ENCODE results near the gene SLC23A3.
"Not testable (repeated sequence)": the region's sequence is repeated elsewhere in the genome, so short reads cannot be mapped to it uniquely, and the experiment has no call there.

Gene SLC23A3

DNA sequence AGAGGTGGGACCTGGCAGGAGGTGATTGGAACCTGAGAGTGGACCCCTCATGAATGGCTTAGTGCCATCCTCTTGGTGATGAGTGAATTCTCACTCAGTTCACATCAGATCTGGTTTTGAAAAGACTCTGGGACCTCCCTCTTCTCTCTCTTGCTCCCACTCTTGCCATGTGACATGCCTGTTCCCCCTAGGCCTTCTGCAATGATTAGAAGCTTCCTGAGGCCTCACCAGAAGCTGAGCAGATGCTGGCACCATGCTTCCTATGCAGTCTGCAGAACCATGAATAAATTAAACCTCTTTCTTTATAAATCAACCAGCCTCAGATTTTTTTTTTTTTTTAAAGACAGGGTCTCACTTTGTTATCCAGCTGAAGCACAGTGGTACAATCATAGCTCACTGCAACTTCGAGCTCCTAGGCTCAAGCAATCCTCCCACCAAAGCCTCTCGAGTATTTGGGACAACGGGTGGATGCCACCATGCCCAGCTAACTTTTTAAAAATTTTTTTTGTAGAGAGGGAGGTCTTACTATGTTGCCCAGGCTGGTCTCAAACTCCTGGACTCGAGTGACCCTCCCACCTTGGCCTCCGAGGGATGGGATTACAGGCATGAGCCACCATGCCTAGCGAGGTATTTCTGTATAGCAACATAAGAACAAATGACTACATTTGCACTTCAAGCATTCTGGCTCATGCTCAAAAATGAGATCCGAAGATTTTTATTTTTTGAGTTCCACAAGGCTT lies 34.8 kb upstream of the SLC23A3 start:
- FAIRE-seq = no peak

DNA sequence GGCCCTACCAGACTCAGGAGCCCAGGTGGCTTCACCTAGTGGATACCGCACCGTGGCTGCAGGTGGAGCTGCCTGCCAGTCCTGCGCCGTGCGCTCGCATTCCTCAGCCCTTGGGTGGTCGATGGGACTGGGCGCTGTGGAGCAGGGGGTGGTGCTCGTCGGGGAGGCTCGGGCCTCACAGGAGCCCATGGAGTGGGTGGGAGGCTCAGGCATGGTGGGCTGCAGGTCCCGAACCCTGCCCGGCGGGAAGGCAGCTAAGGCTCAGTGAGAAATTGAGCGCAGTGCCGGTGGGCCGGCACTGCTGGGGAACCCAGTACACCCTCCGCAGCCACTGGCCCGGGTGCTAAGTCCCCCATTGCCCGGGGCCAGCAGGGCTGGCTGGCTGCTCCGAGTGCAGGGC lies 31.5 kb upstream of the SLC23A3 start:
- FAIRE-seq = not testable (repeated sequence)

GRCh38 chr2:219200502-219201326 lies 30.9 kb upstream of the SLC23A3 start:
- FAIRE-seq = not testable (repeated sequence)

- no peak for FAIRE-seq
Observed at GRCh38 chr2:219199470-219200211, 29.8 kb upstream of the SLC23A3 start.

DNA sequence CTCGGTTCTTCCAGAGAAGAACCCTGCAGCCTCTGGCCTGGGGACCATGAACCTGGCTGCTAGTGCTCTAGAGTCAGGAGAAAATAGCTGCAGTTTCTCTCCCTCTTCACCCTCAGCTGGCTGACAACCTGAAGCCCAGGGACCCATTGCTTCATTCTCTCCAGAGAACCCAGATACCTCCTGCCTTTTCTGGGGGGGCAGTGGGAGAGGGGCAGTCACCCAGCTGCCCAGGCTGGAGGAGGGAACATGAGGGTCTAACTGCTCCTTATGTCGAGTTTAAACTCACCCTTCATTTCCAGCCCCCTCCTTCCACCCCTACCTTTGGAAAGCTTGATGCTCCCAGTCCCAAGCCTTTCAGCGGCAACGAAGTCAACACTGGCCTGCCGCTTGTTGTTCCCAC lies 29.1 kb upstream of the SLC23A3 start:
- FAIRE-seq = no peak

- FAIRE-seq = no peak
Observed at GRCh38 chr2:219197388-219197787, 27.6 kb upstream of the SLC23A3 start.

DNA sequence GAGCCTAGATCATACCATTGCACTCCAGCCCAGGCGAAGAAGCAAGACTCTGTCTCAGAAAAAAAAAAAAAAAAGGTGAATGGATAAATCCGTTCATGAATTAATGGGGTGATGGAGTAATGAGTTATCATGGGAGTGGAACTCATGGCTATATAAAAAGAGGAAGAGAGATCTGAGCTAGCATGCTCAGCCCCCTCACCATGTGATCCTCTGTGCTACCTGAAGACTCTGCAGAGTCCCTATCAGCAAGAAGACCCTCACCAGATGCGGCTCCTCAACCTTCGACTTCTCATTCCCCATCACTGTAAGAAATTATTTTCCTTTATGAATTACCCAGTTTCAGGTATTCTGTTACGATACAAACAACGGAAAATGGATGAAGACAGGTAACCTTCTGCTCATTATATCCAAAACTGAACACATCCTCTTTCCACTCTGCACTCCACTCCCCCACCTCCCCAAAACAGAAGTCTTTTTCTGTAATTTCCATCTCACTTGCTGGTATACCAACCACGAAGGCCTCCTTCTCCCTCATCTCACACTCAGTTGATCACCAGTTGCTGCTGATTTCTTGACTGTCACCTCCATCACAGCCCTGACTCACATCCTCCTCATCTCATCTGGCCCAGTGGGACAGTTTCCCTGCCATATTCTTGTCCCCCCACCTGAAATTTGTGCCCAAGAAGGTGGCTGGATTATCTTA lies 17.1 kb upstream of the SLC23A3 start:
- no peak for FAIRE-seq

DNA sequence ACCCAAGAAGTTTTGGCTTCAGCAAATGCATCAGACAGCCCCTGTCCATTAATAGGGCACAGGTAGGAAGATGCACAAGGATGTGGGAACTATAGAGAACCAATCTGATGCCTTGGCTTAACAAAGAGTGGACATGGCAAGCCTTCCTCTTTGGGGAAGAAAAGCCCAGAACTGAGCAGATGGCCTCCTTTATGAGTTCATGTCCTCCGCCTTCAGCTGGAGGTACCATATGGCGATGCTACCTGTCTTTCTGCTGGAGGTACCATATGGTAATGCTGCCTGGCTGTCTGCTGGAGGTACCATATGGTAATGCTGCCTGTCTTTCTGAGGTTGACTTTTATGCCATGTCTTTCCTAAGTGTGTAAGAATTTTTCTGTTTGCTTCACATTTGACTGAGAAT lies 14.3 kb upstream of the SLC23A3 start:
- FAIRE-seq = no peak

DNA sequence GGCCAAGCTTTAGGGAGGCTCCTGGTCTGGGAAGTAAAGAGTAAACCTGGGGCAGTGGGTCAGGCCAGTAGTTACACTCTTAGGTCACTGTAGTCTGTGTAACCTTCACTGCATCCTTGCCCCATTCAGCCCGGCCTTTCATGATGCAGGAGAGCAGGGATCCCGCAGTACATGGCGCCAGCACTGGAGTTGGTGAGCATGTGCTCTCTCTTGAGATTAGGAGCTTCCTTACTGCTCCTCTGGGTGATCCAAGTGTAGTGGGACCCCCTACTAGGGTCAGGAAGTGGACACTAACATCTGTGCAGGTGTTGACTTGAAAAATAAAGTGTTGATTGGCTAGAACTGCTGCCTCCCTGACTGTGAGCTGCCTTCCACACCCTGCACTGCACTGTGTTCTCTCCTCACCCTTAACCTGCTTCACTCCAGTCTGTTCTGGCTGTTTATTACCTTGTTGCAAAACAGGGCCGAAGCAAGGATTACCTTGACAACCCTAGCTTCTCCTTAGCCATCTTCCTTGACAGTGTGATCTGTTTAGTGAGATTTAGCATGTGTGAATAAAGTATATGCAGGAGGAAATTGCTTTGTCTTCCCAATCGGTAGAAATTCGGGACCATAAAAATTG lies 13.4 kb upstream of the SLC23A3 start:
- FAIRE-seq = no peak

DNA sequence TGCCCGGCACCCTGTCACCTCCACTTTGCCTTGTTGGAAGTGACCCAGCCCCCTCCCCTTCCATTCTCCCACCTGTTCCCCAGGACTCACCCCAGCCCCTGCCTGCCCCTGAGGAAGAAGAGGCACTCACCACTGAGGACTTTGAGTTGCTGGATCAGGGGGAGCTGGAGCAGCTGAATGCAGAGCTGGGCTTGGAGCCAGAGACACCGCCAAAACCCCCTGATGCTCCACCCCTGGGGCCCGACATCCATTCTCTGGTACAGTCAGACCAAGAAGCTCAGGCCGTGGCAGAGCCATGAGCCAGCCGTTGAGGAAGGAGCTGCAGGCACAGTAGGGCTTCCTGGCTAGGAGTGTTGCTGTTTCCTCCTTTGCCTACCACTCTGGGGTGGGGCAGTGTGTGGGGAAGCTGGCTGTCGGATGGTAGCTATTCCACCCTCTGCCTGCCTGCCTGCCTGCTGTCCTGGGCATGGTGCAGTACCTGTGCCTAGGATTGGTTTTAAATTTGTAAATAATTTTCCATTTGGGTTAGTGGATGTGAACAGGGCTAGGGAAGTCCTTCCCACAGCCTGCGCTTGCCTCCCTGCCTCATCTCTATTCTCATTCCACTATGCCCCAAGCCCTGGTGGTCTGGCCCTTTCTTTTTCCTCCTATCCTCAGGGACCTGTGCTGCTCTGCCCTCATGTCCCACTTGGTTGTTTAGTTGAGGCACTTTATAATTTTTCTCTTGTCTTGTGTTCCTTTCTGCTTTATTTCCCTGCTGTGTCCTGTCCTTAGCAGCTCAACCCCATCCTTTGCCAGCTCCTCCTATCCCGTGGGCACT lies 12.7 kb upstream of the SLC23A3 start:
- FAIRE-seq = no peak

DNA sequence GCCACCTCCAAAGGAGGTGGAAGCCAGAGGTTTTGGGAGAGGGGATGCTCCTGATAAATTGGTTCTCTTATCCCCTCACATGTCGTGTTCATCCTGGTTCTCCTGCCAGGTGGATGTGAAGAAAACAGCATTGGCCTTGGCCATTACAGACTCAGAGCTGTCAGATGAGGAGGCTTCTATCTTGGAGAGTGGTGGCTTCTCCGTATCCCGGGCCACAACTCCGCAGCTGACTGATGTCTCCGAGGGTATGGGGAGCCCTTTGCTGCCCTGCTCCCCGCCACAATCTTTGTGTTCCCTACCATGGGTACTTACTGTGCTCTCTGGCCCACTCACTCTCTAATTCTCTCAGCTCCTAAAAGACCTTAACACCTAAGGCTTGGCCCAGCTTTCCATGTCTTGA lies 11.7 kb upstream of the SLC23A3 start:
- no peak for FAIRE-seq

GRCh38 chr2:219180961-219181360 lies 11.1 kb upstream of the SLC23A3 start:
- no peak for FAIRE-seq

GRCh38 chr2:219179601-219180465 lies 10.0 kb upstream of the SLC23A3 start:
- no peak for FAIRE-seq

- no peak for FAIRE-seq
Observed at GRCh38 chr2:219178377-219179175, 8.7 kb upstream of the SLC23A3 start.

- FAIRE-seq = no peak
Observed at GRCh38 chr2:219177552-219178376, 7.9 kb upstream of the SLC23A3 start, which contains the start of gene RETREG2. TSS of gene RETREG2 (plus strand) at chr2:219178275. CDS start at chr2:219178353, 78 bp downstream.

- FAIRE-seq = no peak
Observed at GRCh38 chr2:219176818-219177551, 7.2 kb upstream of the SLC23A3 start, which contains the start of gene CNPPD1. TSS of gene CNPPD1 (minus strand) at chr2:219176925. CDS start at chr2:219176828, 97 bp downstream.

GRCh38 chr2:219175928-219176817 lies 6.3 kb upstream of the SLC23A3 start:
- FAIRE-seq = no peak
